ENCODE measurements around the gene PFDN5. TPM values are rescaled to one million over a fixed set of nuclear protein-coding genes. Genes with fewer than 3 reads are reported as not detected.

Gene PFDN5
- total RNA-seq, 1 donor from 2014 or later, result 444 TPM

GRCh38 chr12:53299454-53300180 lies 4.3 kb downstream of the PFDN5 start, which contains the start of gene MYG1:
MYG1 (plus strand) TSS chr12:53299695; CDS start chr12:53299738, 43 bp downstream.
- Mint-ChIP-seq H3K36me3 (ENCODE audit: low read depth, unreplicated experiment) (peaks cover 34% of the 10 kb centered on the region), H3K27ac (ENCODE audit: unreplicated experiment) (peak within 1 kb of the TSS; percentile 93), H3K9me3 (ENCODE audit: unreplicated experiment) (no peaks in the 10 kb centered on the region), H3K27me3 (ENCODE audit: unreplicated experiment) (peaks cover 19% of the 10 kb centered on the region), H3K4me1 (ENCODE audit: unreplicated experiment) (peaks cover 35% of the 10 kb centered on the region), H3K4me3 (ENCODE audit: unreplicated experiment) (peak within 1 kb of the TSS; percentile 92)
- peak; percentile 90 for DNase-seq (ENCODE audit: low spot score)
- TF ChIP-seq CTCF (IDR thresholded peaks at IDR 0.05; ENCODE audit: unreplicated experiment), result no peak

GRCh38 chr12:53300187-53300586 lies 4.8 kb downstream of the PFDN5 start:
- Mint-ChIP-seq H3K9me3 (ENCODE audit: unreplicated experiment) (no peaks in the 10 kb centered on the region), H3K4me3 (ENCODE audit: unreplicated experiment) (peak overlapping the region; percentile 92), H3K4me1 (ENCODE audit: unreplicated experiment) (peaks cover 31% of the 10 kb centered on the region), H3K36me3 (ENCODE audit: low read depth, unreplicated experiment) (peaks cover 35% of the 10 kb centered on the region), H3K27me3 (ENCODE audit: unreplicated experiment) (peaks cover 19% of the 10 kb centered on the region), H3K27ac (ENCODE audit: unreplicated experiment) (peak overlapping the region; percentile 93)
- no peak for TF ChIP-seq CTCF (IDR thresholded peaks at IDR 0.05; ENCODE audit: unreplicated experiment)
- no peak for DNase-seq (ENCODE audit: low spot score)

- DNase-seq (ENCODE audit: low spot score), result no peak
- TF ChIP-seq CTCF (IDR thresholded peaks at IDR 0.05; ENCODE audit: unreplicated experiment), result no peak
- H3K36me3 Mint-ChIP-seq (ENCODE audit: low read depth, unreplicated experiment), result peaks cover 54% of the 10 kb centered on the region
- no peak overlapping the region for H3K27ac Mint-ChIP-seq (ENCODE audit: unreplicated experiment)
- H3K9me3 Mint-ChIP-seq (ENCODE audit: unreplicated experiment), result no peaks in the 10 kb centered on the region
- H3K27me3 Mint-ChIP-seq (ENCODE audit: unreplicated experiment), result peaks cover 15% of the 10 kb centered on the region
- peak overlapping the region; percentile 8 for H3K4me3 Mint-ChIP-seq (ENCODE audit: unreplicated experiment)
- H3K4me1 Mint-ChIP-seq (ENCODE audit: unreplicated experiment), result peaks cover 21% of the 10 kb centered on the region
Observed at GRCh38 chr12:53302903-53303302, 7.6 kb downstream of the PFDN5 start.

- TF ChIP-seq CTCF (IDR thresholded peaks at IDR 0.05; ENCODE audit: unreplicated experiment), result no peak
- Mint-ChIP-seq H3K4me3 (ENCODE audit: unreplicated experiment) (peak overlapping the region; percentile 85), H3K36me3 (ENCODE audit: low read depth, unreplicated experiment) (peaks cover 50% of the 10 kb centered on the region), H3K27me3 (ENCODE audit: unreplicated experiment) (peaks cover 10% of the 10 kb centered on the region), H3K4me1 (ENCODE audit: unreplicated experiment) (peaks cover 4% of the 10 kb centered on the region), H3K27ac (ENCODE audit: unreplicated experiment) (peak overlapping the region; percentile 61), H3K9me3 (ENCODE audit: unreplicated experiment) (no peaks in the 10 kb centered on the region)
- no peak for DNase-seq (ENCODE audit: low spot score)
Observed at GRCh38 chr12:53306826-53307225, 11.5 kb downstream of the PFDN5 start.

GRCh38 chr12:53308276-53308675 lies 12.9 kb downstream of the PFDN5 start:
- Mint-ChIP-seq H3K9me3 (ENCODE audit: unreplicated experiment) (no peaks in the 10 kb centered on the region), H3K27me3 (ENCODE audit: unreplicated experiment) (peaks cover 7% of the 10 kb centered on the region), H3K36me3 (ENCODE audit: low read depth, unreplicated experiment) (peaks cover 43% of the 10 kb centered on the region), H3K27ac (ENCODE audit: unreplicated experiment) (no peak overlapping the region), H3K4me3 (ENCODE audit: unreplicated experiment) (no peak overlapping the region), H3K4me1 (ENCODE audit: unreplicated experiment) (no peaks in the 10 kb centered on the region)
- TF ChIP-seq CTCF (IDR thresholded peaks at IDR 0.05; ENCODE audit: unreplicated experiment), result no peak
- DNase-seq (ENCODE audit: low spot score), result no peak

Measured in endothelial cell (in vitro differentiated cells).